ENCODE data around the gene PRCD. TPM values are rescaled to one million over a fixed set of nuclear protein-coding genes. Genes with fewer than 3 reads are reported as not detected.

Gene PRCD
- total RNA-seq, 2 donors from 2014 or later, result 0.29 to 1.2 TPM

- Histone ChIP-seq H3K27ac (peak overlapping the region; percentile 73), H3K4me1 (peaks cover 27% of the 10 kb centered on the region), H3K27me3 (no peaks in the 10 kb centered on the region), H3K4me3 (no peak overlapping the region), H3K9me3 (no peaks in the 10 kb centered on the region), H3K9ac (ENCODE audit: low read depth in 2 of 2, low read length in 2 of 2) (peak overlapping the region; percentile 36 to 62), H3K36me3 (no peaks in the 10 kb centered on the region)
- no peak for TF ChIP-seq CTCF (IDR thresholded peaks at IDR 0.05)
- peak; percentile 63 for DNase-seq
- intact Hi-C loops (cut with DNase I), result no loop called here
Observed at GRCh38 chr17:76497979-76498875, 41.6 kb upstream of the PRCD start.

- H3K9ac ChIP-seq (ENCODE audit: low read depth in 2 of 2, low read length in 2 of 2), result peak overlapping the region; percentile 16 to 62
- no peak for TF ChIP-seq CTCF (IDR thresholded peaks at IDR 0.05)
- no peak for DNase-seq
- no peak overlapping the region for H3K4me3 ChIP-seq
- H3K27me3 ChIP-seq, result no peaks in the 10 kb centered on the region
- intact Hi-C loops (cut with DNase I), result no loop called here
- no peaks in the 10 kb centered on the region for H3K36me3 ChIP-seq
- H3K27ac ChIP-seq, result peak overlapping the region; percentile 26
- H3K4me1 ChIP-seq, result peaks cover 21% of the 10 kb centered on the region
- H3K9me3 ChIP-seq, result no peaks in the 10 kb centered on the region
Observed at GRCh38 chr17:76498876-76499251, 41.0 kb upstream of the PRCD start.

- Histone ChIP-seq H3K9me3 (no peaks in the 10 kb centered on the region), H3K27me3 (no peaks in the 10 kb centered on the region), H3K4me3 (peak overlapping the region; percentile 74), H3K9ac (ENCODE audit: low read depth in 2 of 2, low read length in 2 of 2) (peak overlapping the region in 1 of 2 donors; percentile 51), H3K27ac (peak overlapping the region; percentile 26), H3K36me3 (no peaks in the 10 kb centered on the region), H3K4me1 (peaks cover 21% of the 10 kb centered on the region)
- DNase-seq, result no peak
- intact Hi-C loops (cut with DNase I), result no loop called here
- TF ChIP-seq CTCF (IDR thresholded peaks at IDR 0.05), result no peak
Observed at GRCh38 chr17:76499267-76499667, 40.6 kb upstream of the PRCD start.

- Histone ChIP-seq H3K4me3 (peak overlapping the region; percentile 74), H3K27ac (peak overlapping the region; percentile 26), H3K36me3 (no peaks in the 10 kb centered on the region), H3K9me3 (no peaks in the 10 kb centered on the region), H3K9ac (ENCODE audit: low read depth in 2 of 2, low read length in 2 of 2) (peak overlapping the region; percentile 75 to 83), H3K4me1 (peaks cover 21% of the 10 kb centered on the region), H3K27me3 (no peaks in the 10 kb centered on the region)
- TF ChIP-seq CTCF (IDR thresholded peaks at IDR 0.05), result no peak
- intact Hi-C loops (cut with DNase I), result loop anchor here (10.0 kb wide), 1 partner anchor 195 kb away; the partner anchor contains the start of gene QRICH2
- no peak for DNase-seq
Observed at GRCh38 chr17:76500074-76500746, 39.6 kb upstream of the PRCD start.

- Histone ChIP-seq H3K9ac (ENCODE audit: low read depth in 2 of 2, low read length in 2 of 2) (peak overlapping the region; percentile 75 to 83), H3K27me3 (no peaks in the 10 kb centered on the region), H3K4me3 (peak overlapping the region; percentile 74), H3K9me3 (no peaks in the 10 kb centered on the region), H3K36me3 (no peaks in the 10 kb centered on the region), H3K27ac (peak overlapping the region; percentile 69), H3K4me1 (peaks cover 21% of the 10 kb centered on the region)
- no peak for TF ChIP-seq CTCF (IDR thresholded peaks at IDR 0.05)
- no peak for DNase-seq
- intact Hi-C loops (cut with DNase I), result loop anchor here (10.0 kb wide), 1 partner anchor 196 kb away; the partner anchor contains the start of gene QRICH2
Observed at GRCh38 chr17:76500747-76501017, 39.2 kb upstream of the PRCD start.

All from colonic mucosa (tissue), 4 donors.